ENCODE measurements around the gene TMEM247.

The TMEM247 gene

GRCh38 chr2:46489423-46490174, 10.2 kb downstream of the TMEM247 start:
- DNase-seq (ENCODE audit: low spot score) = no peak

GRCh38 chr2:46490521-46491141, 11.3 kb downstream of the TMEM247 start:
- DNase-seq (ENCODE audit: low spot score) = no peak

GRCh38 chr2:46492301-46492700, 12.9 kb downstream of the TMEM247 start:
- DNase-seq (ENCODE audit: low spot score) = no peak

- DNase-seq (ENCODE audit: low spot score) = no peak
Observed at GRCh38 chr2:46493241-46493970, 14.0 kb downstream of the TMEM247 start.

- DNase-seq (ENCODE audit: low spot score) = no peak
Observed at GRCh38 chr2:46493971-46494250, 14.5 kb downstream of the TMEM247 start.

- no peak for DNase-seq (ENCODE audit: low spot score)
Observed at GRCh38 chr2:46494596-46494995, 15.2 kb downstream of the TMEM247 start.

- no peak for DNase-seq (ENCODE audit: low spot score)
Observed at GRCh38 chr2:46495231-46496030, 16.1 kb downstream of the TMEM247 start.

- DNase-seq (ENCODE audit: low spot score) = no peak
Observed at GRCh38 chr2:46497766-46498165, 18.4 kb downstream of the TMEM247 start.

- DNase-seq (ENCODE audit: low spot score) = no peak
Observed at GRCh38 chr2:46498681-46499080, 19.3 kb downstream of the TMEM247 start.

GRCh38 chr2:46499392-46499785, 20.0 kb downstream of the TMEM247 start:
- DNase-seq (ENCODE audit: low spot score) = no peak

GRCh38 chr2:46500801-46501200, 21.4 kb downstream of the TMEM247 start:
- DNase-seq (ENCODE audit: low spot score) = no peak

GRCh38 chr2:46502291-46502885, 23.0 kb downstream of the TMEM247 start:
- DNase-seq (ENCODE audit: low spot score) = no peak

GRCh38 chr2:46503686-46504085, 24.3 kb downstream of the TMEM247 start:
- no peak for DNase-seq (ENCODE audit: low spot score)

GRCh38 chr2:46504221-46504620, 24.9 kb downstream of the TMEM247 start:
- no peak for DNase-seq (ENCODE audit: low spot score)

GRCh38 chr2:46504685-46505471, 25.5 kb downstream of the TMEM247 start:
- no peak for DNase-seq (ENCODE audit: low spot score)

- no peak for DNase-seq (ENCODE audit: low spot score)
Observed at GRCh38 chr2:46505472-46505783, 26.1 kb downstream of the TMEM247 start.

- DNase-seq (ENCODE audit: low spot score) = no peak
Observed at GRCh38 chr2:46506131-46506706, 26.9 kb downstream of the TMEM247 start.

- no peak for DNase-seq (ENCODE audit: low spot score)
Observed at GRCh38 chr2:46508312-46508711, 28.9 kb downstream of the TMEM247 start.

- no peak for DNase-seq (ENCODE audit: low spot score)
Observed at GRCh38 chr2:46508759-46509158, 29.4 kb downstream of the TMEM247 start.

GRCh38 chr2:46509804-46510203, 30.4 kb downstream of the TMEM247 start:
- DNase-seq (ENCODE audit: low spot score) = no peak

GRCh38 chr2:46510598-46511177, 31.3 kb downstream of the TMEM247 start:
- no peak for DNase-seq (ENCODE audit: low spot score)

All from RKO (cell line).